HepG2 (cell line): ENCODE data around the gene SLC2A10. TPM values are rescaled to one million over a fixed set of nuclear protein-coding genes. Genes with fewer than 3 reads are reported as not detected.

Experiments
- ADNP ChIP-seq: sonication (generic); formaldehyde crosslinking; IDR thresholded peaks from 2 replicates; pipeline ENCODE4 v1.4.0; 2020; ENCODE audit warnings: missing genetic modification reagents
- ATAD3A ChIP-seq: sonication (generic); formaldehyde crosslinking; IDR thresholded peaks from 2 replicates; pipeline ENCODE4 v1.4.0; 2020; ENCODE audit warnings: missing genetic modification reagents
- E2F2 ChIP-seq: sonication (generic); formaldehyde crosslinking; IDR thresholded peaks from 2 replicates; pipeline ENCODE4 v1.4.0; 2020; ENCODE audit warnings: missing genetic modification reagents, borderline replicate concordance
- HOMEZ ChIP-seq: IDR thresholded peaks from 2 replicates; pipeline ENCODE4 v1.6.1; 2016; ENCODE audit warnings: low read depth
- JUND ChIP-seq: sonication (generic); formaldehyde crosslinking; IDR thresholded peaks from 2 replicates; pipeline ENCODE4 v1.8.0; 2022; ENCODE audit warnings: mild to moderate bottlenecking, missing genetic modification reagents
- MLXIP ChIP-seq: sonication (generic); formaldehyde crosslinking; IDR thresholded peaks from 2 replicates; pipeline ENCODE4 v1.9.0; 2021; ENCODE audit warnings: missing genetic modification reagents, borderline replicate concordance
- RAD21 ChIP-seq: fragments of 450-650 bp; formaldehyde crosslinking; IDR thresholded peaks from 2 replicates; pipeline ENCODE4 v1.5.0; 2020; ENCODE audit warnings: mild to moderate bottlenecking
- SALL1 ChIP-seq: sonication (generic); formaldehyde crosslinking; IDR thresholded peaks from 2 replicates; pipeline ENCODE4 v1.8.0; 2022; ENCODE audit warnings: mild to moderate bottlenecking, missing genetic modification reagents
- ZNF138 ChIP-seq: sonication (generic); formaldehyde crosslinking; IDR thresholded peaks from 2 replicates; pipeline ENCODE4 v1.5.0; 2020; ENCODE audit warnings: mild to moderate bottlenecking, low read depth, missing genetic modification reagents
- ZNF335 ChIP-seq: sonication (generic); formaldehyde crosslinking; IDR thresholded peaks from 2 replicates; pipeline ENCODE4 v1.4.0; 2020; ENCODE audit warnings: missing genetic modification reagents
- ZNF350 ChIP-seq: sonication (generic); formaldehyde crosslinking; IDR thresholded peaks from 2 replicates; pipeline ENCODE4 v1.4.0; 2020; ENCODE audit warnings: mild to moderate bottlenecking, low read depth, missing genetic modification reagents, borderline replicate concordance
- ZNF407 ChIP-seq: sonication (generic); formaldehyde crosslinking; IDR thresholded peaks from one replicate; pipeline ENCODE4 v1.5.1; 2020; ENCODE audit warnings: mild to moderate bottlenecking, missing genetic modification reagents; ENCODE audit errors: not compliant biosample characterization
- ZNF670 ChIP-seq: sonication (generic); formaldehyde crosslinking; IDR thresholded peaks from 2 replicates; pipeline ENCODE4 v1.8.0; 2022; ENCODE audit warnings: mild to moderate bottlenecking, missing genetic modification reagents, borderline replicate concordance
- polyA plus RNA-seq, 8 experiments: library from polyadenylated mRNA; depleted of rRNA in 3 of 8; stranded (reverse) in 7 of 8; unstranded in 1 of 8; fragments of >200 nt; fragmentation: Illumina TruSeq in 4 of 8; extraction: Trizol in 4 of 8; gene quantifications; 2 replicates each; pipeline versions ENCODE4 v1.2.1 to v1.2.3, GENCODE V29; 2011 to 2016; ENCODE audit warnings: low read depth in 4 of 8, missing spikeins in 1 of 8, mixed read lengths in 1 of 8; ENCODE audit not compliant: insufficient read depth in 1 of 8
- total RNA-seq, 5 experiments: library from RNA; depleted of rRNA; stranded (reverse); fragments of >200 nt; fragmentation: Illumina TruSeq; extraction: Trizol; gene quantifications; 2 replicates each; pipeline ENCODE4 v1.2.3, GENCODE V29; 2016; ENCODE audit warnings: low read depth in 1 of 5
- TF ChIP-seq, protein P1 (sequence below): sonication (generic); formaldehyde crosslinking; IDR thresholded peaks from 2 replicates; pipeline ENCODE4 v1.8.1; 2023; ENCODE audit warnings: mild to moderate bottlenecking, missing genetic modification reagents, borderline replicate concordance

The SLC2A10 gene
- total and polyA plus RNA-seq, 2 of the 13 experiments (the other 11 are each of a cell fraction or from before 2014, with no cell fraction given): 16.0 to 18.4 TPM

DNA sequence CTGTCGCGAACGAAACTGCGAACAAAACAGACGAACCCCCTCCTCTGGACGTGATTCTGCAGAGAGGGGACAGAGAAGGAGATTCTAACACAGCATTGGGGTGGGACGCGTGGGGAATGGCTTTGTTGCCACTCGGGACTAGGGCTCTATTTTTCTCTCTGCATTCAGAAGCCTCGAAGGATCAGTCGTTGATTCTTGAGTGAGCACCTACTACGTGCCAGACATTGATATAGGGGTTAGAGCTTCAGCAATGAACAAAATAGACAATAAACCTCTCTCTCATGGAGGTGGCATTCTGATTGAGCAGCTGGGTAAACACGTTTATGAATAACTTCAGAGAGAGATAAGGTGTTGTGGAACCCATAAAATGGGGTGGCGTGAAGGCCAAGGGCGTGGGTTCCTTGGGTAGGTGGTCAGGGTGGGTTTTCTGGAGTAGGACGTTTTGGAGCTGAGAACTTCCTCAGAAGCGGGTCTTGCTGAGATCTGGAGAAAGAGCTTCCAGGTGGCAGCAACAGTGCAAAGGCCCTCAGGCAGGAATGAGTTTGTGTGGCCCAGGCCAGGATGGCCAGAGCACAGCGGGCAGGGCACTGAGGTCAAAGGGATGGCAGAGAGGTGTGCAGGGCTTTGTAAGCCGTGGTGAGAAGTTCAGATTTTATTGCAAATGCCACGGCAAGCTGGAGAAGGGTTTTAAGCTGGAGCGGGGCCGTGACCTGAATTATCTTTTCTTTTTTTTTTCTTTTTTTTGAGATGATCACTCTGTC lies 884 bp downstream of the SLC2A10 start (continued):
- TF ChIP-seq ZNF335 (CRISPR knock-in tag): no peak
- 0 out of 2 replicates have a peak, but pooled peaks have one; percentile 25 for TF ChIP-seq JUND
- TF ChIP-seq E2F2 (CRISPR knock-in tag): 0 out of 2 replicates have a peak, but pooled peaks have one; percentile 79
- 0 out of 2 replicates have a peak, but pooled peaks have one; percentile 56 for TF ChIP-seq ZNF350 (CRISPR knock-in tag)
- 0 out of 2 replicates have a peak, but pooled peaks have one; percentile 43 for TF ChIP-seq ZNF138 (CRISPR knock-in tag)
- TF ChIP-seq HOMEZ (CRISPR knock-in tag): no peak
- TF ChIP-seq, protein P1, sequence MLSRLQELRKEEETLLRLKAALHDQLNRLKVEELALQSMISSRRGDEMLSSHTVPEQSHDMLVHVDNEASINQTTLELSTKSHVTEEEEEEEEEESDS: 0 out of 2 replicates have a peak, but pooled peaks have one; percentile 73
- peak; percentile 11; the same call in 1 of the 2 replicates for TF ChIP-seq SALL1
- TF ChIP-seq ZNF407 (CRISPR knock-in tag): no peak
- no peak for TF ChIP-seq RAD21 (CRISPR knock-in tag)
- no peak for TF ChIP-seq ZNF670 (CRISPR knock-in tag)
- peak; percentile 34; the same call in 1 of the 2 replicates for TF ChIP-seq MLXIP
- TF ChIP-seq ADNP (CRISPR knock-in tag): 0 out of 2 replicates have a peak, but pooled peaks have one; percentile 8
- no peak for TF ChIP-seq ATAD3A (CRISPR knock-in tag)
